Activated naive CD4-positive, alpha-beta T cell treated with anti-CD3 and anti-CD28 coated beads for 36 hours (primary cell): ENCODE results near the gene SRM. TPM values are rescaled to one million over a fixed set of nuclear protein-coding genes. Genes with fewer than 3 reads are reported as not detected.
"Not testable (repeated sequence)": the region's sequence is repeated elsewhere in the genome, so short reads cannot be mapped to it uniquely, and the experiment has no call there.

Experiments
- CTCF ChIA-PET: fragments of 350-600 bp; sonication (Branson Sonifier 250); formaldehyde crosslinking; loops from one replicate; lab custom pipeline; 2021; ENCODE audit warnings: antibody characterized with exemption; lab: Charles Lee
- DNase-seq: peaks from one replicate; pipeline ENCODE4 v3.0.0-alpha.2; 2020
- H3K27ac Mint-ChIP-seq: one replicate; pipeline ENCODE4 v1.8.0; 2021; ENCODE audit warnings: mild to moderate bottlenecking, mixed read lengths
- H3K27me3 Mint-ChIP-seq: one replicate; pipeline ENCODE4 v1.8.0; 2021; ENCODE audit warnings: low read depth, mixed read lengths
- H3K36me3 Mint-ChIP-seq: one replicate; pipeline ENCODE4 v1.8.0; 2021; ENCODE audit warnings: low read depth, mixed read lengths
- H3K4me1 Mint-ChIP-seq: one replicate; pipeline ENCODE4 v1.8.0; 2021; ENCODE audit warnings: low read depth, mixed read lengths
- H3K4me3 Mint-ChIP-seq: one replicate; pipeline ENCODE4 v1.8.0; 2021; ENCODE audit warnings: mild to moderate bottlenecking, moderate library complexity, mixed read lengths
- H3K9me3 Mint-ChIP-seq: one replicate; pipeline ENCODE4 v1.8.0; 2021; ENCODE audit warnings: mixed read lengths
- intact Hi-C: fragments of 100-400 bp; cut with micrococcal nuclease; formaldehyde crosslinking; loops from one replicate; pipeline ENCODE4 v1.15.1; 2023
- total RNA-seq, 2 experiments: library from RNA; stranded (reverse); gene quantifications; one replicate each; pipeline ENCODE4 v1.2.3, GENCODE V29; 2021

The SRM gene
- total RNA-seq, 2 experiments from 2014 or later: 207 to 222 TPM

GRCh38 chr1:11041048-11041447, 18.8 kb downstream of the SRM start:
- H3K4me1 Mint-ChIP-seq: peaks cover 6% of the 10 kb centered on the region
- intact Hi-C loops: no loop called here
- H3K27me3 Mint-ChIP-seq: no peaks in the 10 kb centered on the region
- no peaks in the 10 kb centered on the region for H3K36me3 Mint-ChIP-seq
- CTCF ChIA-PET: no interaction called here
- no peak for DNase-seq
- H3K4me3 Mint-ChIP-seq: no peak overlapping the region
- H3K27ac Mint-ChIP-seq: no peak overlapping the region
- H3K9me3 Mint-ChIP-seq: no peaks in the 10 kb centered on the region

DNA sequence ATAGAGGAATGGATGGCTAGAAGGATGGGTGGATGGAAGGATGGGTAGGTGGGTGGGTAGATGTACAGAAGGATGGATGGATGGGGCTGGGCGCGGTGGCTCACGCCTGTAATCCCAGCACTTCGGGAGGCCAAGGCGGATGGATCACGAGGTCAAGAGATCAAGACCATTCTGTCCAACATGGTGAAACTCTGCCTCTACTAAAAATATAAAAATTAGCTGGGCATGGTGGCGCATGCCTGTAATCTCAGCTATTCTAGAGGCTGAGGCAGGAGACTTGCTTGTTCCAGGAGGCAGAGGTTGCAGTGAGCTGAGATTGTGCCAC, 19.8 kb downstream of the SRM start:
- CTCF ChIA-PET: interaction anchor here (5.0 kb wide), 1 partner anchor 603 kb away, joined by 67 read pairs; no protein-coding TSS in a partner anchor
- intact Hi-C loops, DNase-seq, H3K27me3 Mint-ChIP-seq, H3K4me1 Mint-ChIP-seq, H3K9me3 Mint-ChIP-seq, H3K36me3 Mint-ChIP-seq, H3K27ac Mint-ChIP-seq, H3K4me3 Mint-ChIP-seq: not testable (repeated sequence)

DNA sequence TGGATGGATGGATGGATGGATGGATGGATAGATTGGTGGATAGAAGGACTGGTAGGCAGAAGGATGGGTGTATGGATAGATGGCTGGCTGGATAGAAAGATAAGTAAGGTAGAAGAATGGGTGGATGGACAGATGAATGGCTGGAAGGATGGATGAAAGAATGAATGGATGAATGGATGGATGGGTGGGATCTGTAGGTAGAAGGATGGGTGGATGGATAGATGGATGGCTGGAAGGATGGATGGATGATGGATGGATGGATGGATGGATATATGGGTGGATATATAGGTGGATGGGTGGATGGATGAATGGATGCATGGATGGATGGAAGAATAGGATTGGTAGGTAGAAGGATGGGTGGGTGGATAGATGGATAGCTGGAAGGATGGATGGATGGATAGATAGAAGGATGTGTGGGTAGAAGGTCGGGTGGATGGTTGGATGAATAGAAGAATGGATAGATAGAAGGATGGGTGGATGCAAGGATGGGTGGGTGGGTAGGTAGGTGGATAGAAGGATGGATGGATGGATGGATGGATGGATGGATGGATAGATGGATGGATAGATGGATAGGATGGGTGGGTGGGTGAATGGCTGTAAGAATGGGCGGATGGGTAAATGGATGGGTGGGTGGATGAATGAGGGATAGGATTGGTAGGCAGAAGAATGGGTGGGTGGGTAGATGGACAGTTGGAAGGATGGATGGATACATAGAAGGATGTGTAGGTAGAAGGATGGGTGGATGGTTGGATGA, 20.3 kb downstream of the SRM start:
- intact Hi-C loops: no loop called here
- Mint-ChIP-seq H3K27ac (no peak overlapping the region), H3K4me3 (no peak overlapping the region), H3K27me3 (no peaks in the 10 kb centered on the region), H3K4me1 (peaks cover 6% of the 10 kb centered on the region), H3K36me3 (no peaks in the 10 kb centered on the region), H3K9me3 (no peaks in the 10 kb centered on the region)
- no peak for DNase-seq
- CTCF ChIA-PET: interaction anchor here (0.6 to 5.0 kb wide), 5 partner anchors 78 to 611 kb away, joined by 3 to 67 read pairs (median 10); no protein-coding TSS in a partner anchor

DNA sequence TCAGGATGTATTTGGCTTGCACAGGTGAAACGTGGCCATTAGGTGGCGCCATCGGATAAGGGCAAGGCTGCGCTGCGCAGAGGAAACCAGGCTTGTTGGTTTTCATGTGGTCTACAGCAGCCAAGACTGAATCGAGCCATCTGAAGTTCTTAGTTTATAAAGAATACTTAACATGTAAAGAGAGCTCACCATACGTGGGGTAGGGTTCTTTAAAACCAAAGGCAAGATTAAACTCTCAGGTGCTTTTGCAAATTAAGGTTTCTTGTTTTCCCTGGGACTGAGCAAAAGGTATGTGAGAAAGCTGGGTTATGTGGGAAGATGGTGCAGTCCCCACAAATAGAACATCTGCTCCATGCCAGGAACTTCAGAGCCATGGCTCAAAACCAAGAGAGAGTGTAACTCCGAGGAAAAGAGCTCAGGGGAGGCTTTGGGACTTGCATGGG, 22.1 kb downstream of the SRM start:
- CTCF ChIA-PET: interaction anchor here (0.5 to 5.0 kb wide), 61 partner anchors 9 to 768 kb away, joined by 3 to 67 read pairs (median 4); partner anchors contain the start of genes ANGPTL7, CLCN6, EXOSC10 and MASP2
- Mint-ChIP-seq H3K27me3 (no peaks in the 10 kb centered on the region), H3K27ac (no peak overlapping the region), H3K4me3 (no peak overlapping the region), H3K36me3 (no peaks in the 10 kb centered on the region), H3K9me3 (no peaks in the 10 kb centered on the region), H3K4me1 (peaks cover 6% of the 10 kb centered on the region)
- intact Hi-C loops: loop anchor here (1.0 kb wide), 2 partner anchors 23 to 605 kb away; partner anchors contain the start of gene SRM
- DNase-seq: peak; percentile 94

DNA sequence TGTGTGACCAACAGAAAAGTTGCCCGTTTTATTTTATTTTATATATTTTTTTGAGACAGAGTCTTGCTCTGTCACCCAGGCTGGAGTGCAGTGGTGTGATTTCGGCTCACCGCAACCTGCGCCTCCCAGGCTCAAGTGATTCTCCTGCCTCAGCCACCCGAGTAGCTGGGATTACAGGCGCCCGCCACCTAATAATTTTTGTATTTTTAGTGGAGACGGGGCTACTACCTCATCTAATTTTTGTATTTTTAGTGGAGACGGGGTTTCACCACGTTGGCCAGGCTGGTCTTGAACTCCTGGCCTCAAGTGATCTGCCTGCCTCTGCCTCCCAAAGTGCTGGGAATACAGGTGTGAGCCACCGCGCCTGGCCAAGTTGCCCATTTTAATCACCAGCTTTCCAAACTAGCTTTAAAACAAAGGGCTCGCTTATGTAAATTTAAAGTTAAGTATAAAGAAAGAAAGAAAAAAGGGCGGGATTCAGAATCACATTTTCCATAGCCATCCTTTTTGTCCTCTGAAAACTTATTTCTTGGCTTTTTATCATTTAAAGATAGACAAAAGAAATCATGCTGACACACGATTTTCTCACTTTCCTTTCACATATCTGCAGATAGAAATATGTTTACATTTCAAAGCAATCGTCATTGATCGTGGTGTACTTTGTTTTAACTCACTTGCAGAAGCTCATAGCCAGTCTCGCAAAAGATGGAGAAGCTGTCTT, 22.6 kb downstream of the SRM start:
- H3K4me3 Mint-ChIP-seq, H3K36me3 Mint-ChIP-seq, H3K27ac Mint-ChIP-seq, H3K9me3 Mint-ChIP-seq, DNase-seq, H3K4me1 Mint-ChIP-seq, H3K27me3 Mint-ChIP-seq: not testable (repeated sequence)
- CTCF ChIA-PET: interaction anchor here (0.5 to 5.0 kb wide), 57 partner anchors 10 to 769 kb away, joined by 3 to 67 read pairs (median 5); partner anchors contain the start of genes ANGPTL7, CLCN6, EXOSC10 and MTHFR
- intact Hi-C loops: loop anchor here (1.0 kb wide), 2 partner anchors 23 to 605 kb away; partner anchors contain the start of gene SRM

- intact Hi-C loops: no loop called here
- H3K36me3 Mint-ChIP-seq: peaks cover 3% of the 10 kb centered on the region
- no peaks in the 10 kb centered on the region for H3K4me1 Mint-ChIP-seq
- no peak for DNase-seq
- H3K27ac Mint-ChIP-seq: no peak overlapping the region
- no peaks in the 10 kb centered on the region for H3K27me3 Mint-ChIP-seq
- no peak overlapping the region for H3K4me3 Mint-ChIP-seq
- CTCF ChIA-PET: interaction anchor here (1.7 kb wide), 1 partner anchor 28 kb away, joined by 3 read pairs; the partner anchor contains the start of gene SRM
- no peaks in the 10 kb centered on the region for H3K9me3 Mint-ChIP-seq
These were observed 28.1 kb downstream of the SRM start for GRCh38 chr1:11031624-11032262.

- Mint-ChIP-seq H3K27me3 (no peaks in the 10 kb centered on the region), H3K4me3 (no peak overlapping the region), H3K36me3 (peaks cover 4% of the 10 kb centered on the region), H3K27ac (no peak overlapping the region), H3K9me3 (no peaks in the 10 kb centered on the region), H3K4me1 (no peaks in the 10 kb centered on the region)
- intact Hi-C loops: no loop called here
- DNase-seq: no peak
- CTCF ChIA-PET: interaction anchor here (0.6 to 1.7 kb wide), 4 partner anchors 24 to 537 kb away, joined by 3 read pairs; partner anchors contain the start of gene SRM
These were observed 29.0 kb downstream of the SRM start for GRCh38 chr1:11030865-11031264.

DNA sequence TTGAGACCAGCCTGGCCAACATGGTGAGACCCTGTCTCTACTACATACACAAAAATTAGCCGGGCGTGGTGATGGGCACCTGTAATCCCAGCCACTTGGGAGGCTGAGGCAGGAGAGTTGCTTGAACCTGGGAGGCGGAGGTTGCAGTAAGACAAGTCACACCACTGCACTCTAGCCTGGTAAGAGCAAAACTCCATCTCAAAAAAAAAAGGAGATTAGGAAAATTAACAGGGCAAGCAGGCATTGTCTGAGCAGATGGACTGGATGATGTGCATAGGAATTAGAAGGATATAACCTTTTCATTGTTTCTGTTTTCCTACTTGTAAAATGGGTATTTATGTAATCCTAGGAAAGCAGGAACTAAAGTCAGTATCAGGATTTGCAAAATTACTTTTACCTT, 31.8 kb downstream of the SRM start:
- no peaks in the 10 kb centered on the region for H3K27me3 Mint-ChIP-seq
- DNase-seq: no peak
- H3K4me3 Mint-ChIP-seq: no peak overlapping the region
- CTCF ChIA-PET: no interaction called here
- peaks cover 19% of the 10 kb centered on the region for H3K36me3 Mint-ChIP-seq
- H3K4me1 Mint-ChIP-seq: peaks cover 16% of the 10 kb centered on the region
- no peak overlapping the region for H3K27ac Mint-ChIP-seq
- H3K9me3 Mint-ChIP-seq: no peaks in the 10 kb centered on the region
- intact Hi-C loops: no loop called here

DNA sequence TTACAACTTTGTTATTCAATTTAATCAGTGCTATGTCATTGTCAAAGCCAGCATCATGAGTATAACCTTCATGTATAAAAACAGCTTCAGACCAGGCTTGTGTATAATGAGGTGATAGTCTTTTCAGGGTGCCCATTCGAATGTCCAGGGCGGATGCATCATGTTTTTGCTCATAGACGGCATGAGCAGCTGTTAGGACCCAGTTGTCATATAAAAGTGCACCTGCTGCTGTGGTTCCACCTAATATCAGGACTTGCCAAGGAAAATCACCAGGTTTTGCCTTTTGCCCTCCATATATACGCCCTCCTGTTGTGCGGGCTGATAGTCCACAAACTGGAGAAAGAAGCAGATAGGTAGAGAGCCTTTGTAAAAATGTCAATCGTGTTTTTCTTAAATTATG, 32.5 kb downstream of the SRM start:
- intact Hi-C loops: no loop called here
- peak overlapping the region; percentile 78 for H3K27ac Mint-ChIP-seq
- CTCF ChIA-PET: interaction anchor here (1.1 kb wide), 1 partner anchor 10 kb away, joined by 7 read pairs; no protein-coding TSS in a partner anchor
- no peaks in the 10 kb centered on the region for H3K27me3 Mint-ChIP-seq
- no peaks in the 10 kb centered on the region for H3K9me3 Mint-ChIP-seq
- no peak overlapping the region for H3K4me3 Mint-ChIP-seq
- H3K4me1 Mint-ChIP-seq: peaks cover 16% of the 10 kb centered on the region
- DNase-seq: no peak
- peaks cover 22% of the 10 kb centered on the region for H3K36me3 Mint-ChIP-seq

- intact Hi-C loops: no loop called here
- H3K4me3 Mint-ChIP-seq: no peak overlapping the region
- DNase-seq: no peak
- H3K9me3 Mint-ChIP-seq: no peaks in the 10 kb centered on the region
- H3K27me3 Mint-ChIP-seq: no peaks in the 10 kb centered on the region
- CTCF ChIA-PET: interaction anchor here (1.1 kb wide), 1 partner anchor 11 kb away, joined by 7 read pairs; no protein-coding TSS in a partner anchor
- H3K4me1 Mint-ChIP-seq: peaks cover 18% of the 10 kb centered on the region
- peaks cover 26% of the 10 kb centered on the region for H3K36me3 Mint-ChIP-seq
- peak overlapping the region; percentile 78 for H3K27ac Mint-ChIP-seq
These were observed 32.9 kb downstream of the SRM start for GRCh38 chr1:11026903-11027302.

GRCh38 chr1:11026052-11026451, 33.8 kb downstream of the SRM start:
- Mint-ChIP-seq H3K27ac (peak overlapping the region; percentile 78), H3K27me3 (no peaks in the 10 kb centered on the region), H3K4me1 (peaks cover 18% of the 10 kb centered on the region), H3K4me3 (no peak overlapping the region), H3K9me3 (no peaks in the 10 kb centered on the region), H3K36me3 (peaks cover 35% of the 10 kb centered on the region)
- CTCF ChIA-PET: interaction anchor here (1.4 kb wide), 1 partner anchor 12 kb away, joined by 5 read pairs; no protein-coding TSS in a partner anchor
- DNase-seq: no peak
- intact Hi-C loops: no loop called here

DNA sequence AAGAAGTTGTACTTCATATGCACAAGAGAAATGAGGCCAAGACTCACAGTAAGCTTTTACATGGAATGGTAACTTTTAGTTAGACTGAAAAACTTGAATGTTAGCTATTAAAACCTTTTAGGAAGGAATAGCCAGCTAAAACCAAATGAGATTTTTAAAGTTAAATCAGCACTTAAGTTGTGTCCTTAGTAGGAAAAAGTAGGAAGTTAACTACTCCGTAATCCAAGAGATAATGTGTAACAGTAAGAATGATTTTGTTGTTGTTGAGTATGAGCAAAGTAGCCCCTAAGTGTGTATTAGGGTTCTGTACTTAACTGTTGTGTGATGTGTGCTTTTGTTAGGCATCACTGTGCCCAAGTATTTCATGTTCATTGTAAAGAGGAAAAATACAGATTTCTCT, 34.2 kb downstream of the SRM start:
- Mint-ChIP-seq H3K4me3 (no peak overlapping the region), H3K36me3 (peaks cover 35% of the 10 kb centered on the region), H3K27me3 (no peaks in the 10 kb centered on the region), H3K9me3 (no peaks in the 10 kb centered on the region), H3K4me1 (peaks cover 18% of the 10 kb centered on the region), H3K27ac (peak overlapping the region; percentile 78)
- intact Hi-C loops: no loop called here
- CTCF ChIA-PET: interaction anchor here (0.6 to 1.4 kb wide), 2 partner anchors 12 to 26 kb away, joined by 3 to 5 read pairs; no protein-coding TSS in a partner anchor
- DNase-seq: no peak
